Activated CD8-positive, alpha-beta T cell treated with anti-CD3 and anti-CD28 coated beads, Interleukin-2, amount 10 ng/mL, durations not matched to agents 7 days and 5 days (primary cell): ENCODE measurements around the gene ZC3H7B. TPM values are rescaled to one million over a fixed set of nuclear protein-coding genes. Genes with fewer than 3 reads are reported as not detected.

Experiments
- microRNA-seq: library from miRNA; unstranded; fragments of <30 nt; microRNA quantifications from one replicate; pipeline ENCODE4 v1.2.0, GENCODE V29; 2022
- total RNA-seq, 2 experiments: library from RNA; stranded (reverse); gene quantifications; one replicate each; pipeline ENCODE4 v1.2.3, GENCODE V29; 2021

ZC3H7B gene
- total RNA-seq, 2 experiments from 2014 or later = 48.4 to 50.8 TPM

Small RNA genes within 50 kb of the gene (microRNA-seq; reads per million reads assigned to microRNA genes)
- gene MIR6889 = not detected

Other genes with a start within 250 kb of the ZC3H7B start
- gene EP300, start 208.9 kb upstream of the ZC3H7B start, total RNA-seq = 10 to 100 TPM; 59.2 to 65.2 TPM
- 10 to 100 TPM; 40.1 to 42.2 TPM for gene L3MBTL2, start 96.2 kb upstream of the ZC3H7B start, total RNA-seq
- gene CHADL, start 60.6 kb upstream of the ZC3H7B start, total RNA-seq = 1 to 10 TPM in 1 of 2 experiments, under 1 TPM in 1; 0.37 to 1.0 TPM
- gene RANGAP1, start 15.3 kb upstream of the ZC3H7B start, total RNA-seq = 100 to 1,000 TPM; 123 to 125 TPM
- gene TEF, start 80.4 kb downstream of the ZC3H7B start, total RNA-seq = 1 to 10 TPM; 2.9 to 3.0 TPM
- gene TOB2, start 145.3 kb downstream of the ZC3H7B start, total RNA-seq = 10 to 100 TPM; 33.2 to 33.6 TPM
- gene PHF5A, start 167.2 kb downstream of the ZC3H7B start, total RNA-seq = 10 to 100 TPM; 58.8 to 62.1 TPM
- gene ACO2, start 167.6 kb downstream of the ZC3H7B start, total RNA-seq = 10 to 100 TPM; 91.8 to 97.1 TPM
- gene POLR3H, start 242.9 kb downstream of the ZC3H7B start, total RNA-seq = 10 to 100 TPM; 31.3 to 31.9 TPM